Heart left ventricle (tissue), 16 donors: ENCODE measurements around the gene STK16. TPM values are rescaled to one million over a fixed set of nuclear protein-coding genes. Genes with fewer than 3 reads are reported as not detected.

Source experiments
- ATAC-seq, 4 donors: fragments of 200-7000 bp; cut with Tn5 transposase; one replicate each; pipeline ENCODE4 v1.9.1; 2020 to 2022; ENCODE audit warnings: moderate library complexity in 4 of 4, mild to moderate bottlenecking in 3 of 4, moderate number of reproducible peaks in 1 of 4
- DNase-seq, 5 donors: peaks; one replicate each; pipeline ENCODE4 v3.0.0-alpha.2; 2020
- H3K27ac ChIP-seq, 12 donors: fragments of 200-600 bp; sonication (generic) in 4 of 12; one replicate each; pipeline versions ENCODE4 v1.5.0 to v1.8.0; 2016 to 2022; ENCODE audit warnings: mild to moderate bottlenecking in 2 of 12
- H3K27me3 ChIP-seq, 9 donors: fragments of 200-600 bp; sonication (generic) in 2 of 9; one replicate each; pipeline versions ENCODE4 v1.5.1 to v1.8.0; 2016 to 2022; ENCODE audit warnings: mild to moderate bottlenecking in 3 of 9
- H3K36me3 ChIP-seq, 9 donors: fragments of 200-600 bp; sonication (generic) in 2 of 9; one replicate each; pipeline versions ENCODE4 v1.5.0 to v1.8.0; 2018 to 2022; ENCODE audit warnings: mild to moderate bottlenecking in 2 of 9
- H3K4me1 ChIP-seq, 12 donors: fragments of 200-600 bp; sonication (generic) in 4 of 12; one replicate each; pipeline versions ENCODE4 v1.5.0 to v1.8.0; 2016 to 2022; ENCODE audit warnings: mild to moderate bottlenecking in 3 of 12
- H3K4me3 ChIP-seq, 12 donors: fragments of 200-600 bp; sonication (generic) in 4 of 12; one replicate each; pipeline versions ENCODE4 v1.5.0 to v1.8.0; 2017 to 2022; ENCODE audit warnings: mild to moderate bottlenecking in 9 of 12, moderate library complexity in 4 of 12
- H3K9me3 ChIP-seq, 12 donors: fragments of 200-600 bp; sonication (generic) in 4 of 12; one replicate each; pipeline versions ENCODE4 v1.5.0 to v1.8.0; 2016 to 2022; ENCODE audit warnings: mild to moderate bottlenecking in 1 of 12
- CTCF ChIP-seq, 12 donors: fragments of 200-600 bp; sonication (generic) in 4 of 12; IDR thresholded peaks; one replicate each; pipeline versions ENCODE4 v1.5.0 to v1.8.0; 2018 to 2022; ENCODE audit warnings: antibody characterized with exemption in 12 of 12, mild to moderate bottlenecking in 5 of 12
- POLR2A ChIP-seq, 2 donors: fragments of 450-650 bp; IDR thresholded peaks; one replicate each; pipeline ENCODE4 v1.6.1; 2017; ENCODE audit warnings: antibody characterized with exemption in 2 of 2, mild to moderate bottlenecking in 2 of 2, moderate library complexity in 2 of 2
- WGBS, 4 donors: extraction: QIAGEN DNeasy Blood & Tissue Kit in 2 of 4; methylation state at CpG; one replicate each; pipeline versions ENCODE4 v1.1.5 to v1.1.7; 2013 to 2018; 5-methylcytosine and 5-hydroxymethylcytosine counted together
- intact Hi-C, 10 donors: fragments of 100-400 bp; cut with DNase I; formaldehyde crosslinking; loops; one replicate each; pipeline versions ENCODE4 v1.11.1 to v1.14.2; 2022
- polyA plus RNA-seq, 2 donors: library from polyadenylated mRNA; stranded (reverse); fragments of 200-250 nt; gene quantifications; one replicate each; pipeline ENCODE4 v1.2.3, GENCODE V29; 2013
- total RNA-seq, 9 donors: library from RNA; depleted of rRNA in 2 of 9; stranded (reverse); fragments of >200 nt in 2 of 9; fragmentation: NEBNext Ultra II Directional in 3 of 9; extraction: Animal tissue kit (Norgen Biotek cat#: 25700) in 3 of 9; gene quantifications; one replicate each; pipeline versions ENCODE4 v1.1.0 to v1.2.4, GENCODE V29; 2016 to 2023
- donor health status: ischemic (EF 13 %, LVEDD 7.1; RV severe dilation, severe dysfunction).
- donor health status: healthy with polysubstance abuse.
- donor health status: DM: no; HTN: yes; CAD: no.
- donor health status: DM: no; HTN: no; CAD: no.
- donor health status: ischemic (EF 25% LVEDD 6.9; RV normal size, moderate dysfunction).
- donor health status: ischemic (EF 25% LVEDD 5.7; RV mildly dilated, moderate dysfunction).
- donor health status: healthy.
- donor health status: DM: yes; HTN: yes; CAD: no.
- donor health status: ischemic (EF 35%, LVEDD 5.7; RV mildly dilated, moderate dysfunction).
- donor health status: nonischemic (EF 11% LVEDD 7.7; RV severe dilation, severe dysfunction).
- donor health status: DM: yes; HTN: yes; CAD: no.
- donor health status: PGD.
- donor health status: ischemic (EF 29% LVEDD 5.4; RV normal size, mild dysfunction).
- donor health status: nonischemic (EF 23%, LVEDD 6.1; RV moderate dilation, normal function).

STK16 gene
- total and polyA plus RNA-seq, 11 donors, result 13.8 to 31.6 (median 19.1) TPM

- Histone ChIP-seq H3K27me3 (no peaks in the 10 kb centered on the region), H3K9me3 (no peaks in the 10 kb centered on the region), H3K27ac (peak overlapping the region; percentile 72 to 100 (median 99)), H3K4me3 (peak overlapping the region in 10 of 12 donors; percentile 60 to 97 (median 84)), H3K36me3 (peaks cover 0 to 35% (median 34%) of the 10 kb centered on the region in 9 donors), H3K4me1 (peaks cover 7 to 50% (median 30%) of the 10 kb centered on the region in 12 donors)
- peak in 1 of 4 donors; percentile 25 for ATAC-seq
- DNase-seq, result peak in 1 of 5 donors; percentile 9
- intact Hi-C loops, result loop anchor here in 6 of 10 donors (1.0 to 5.0 kb wide), 7 partner anchors 16 to 489 kb away; partner anchors contain the start of genes CNPPD1 (in 5 of the 6), RETREG2 (in 3 of the 6), GLB1L (in 1 of the 6) and STK16 (in 1 of the 6)
- WGBS, 4 donors, result 17 to 25% (median 18%) methylated on average over 9 of the region's 9 CpGs
- TF ChIP-seq POLR2A (IDR thresholded peaks at IDR 0.05) (no peak), CTCF (IDR thresholded peaks at IDR 0.05) (no peak)
These were observed 33.4 kb downstream of the STK16 start for GRCh38 chr2:219278655-219279150.

- peak; percentile 95 to 97 (median 97) for ATAC-seq
These were observed 34.1 kb downstream of the STK16 start, which contains the start of gene DNAJB2 for GRCh38 chr2:219279151-219279915. TSS of gene DNAJB2 (plus strand) at chr2:219279366. CDS start at chr2:219279834, 468 bp downstream.

GRCh38 chr2:219279916-219280516 is 34.7 kb downstream of the STK16 start:
- Histone ChIP-seq H3K4me1 (peaks cover 7 to 39% (median 26%) of the 10 kb centered on the region in 12 donors), H3K4me3 (peak overlapping the region; percentile 60 to 97 (median 82)), H3K27me3 (no peaks in the 10 kb centered on the region), H3K9me3 (no peaks in the 10 kb centered on the region), H3K36me3 (peaks cover 0 to 48% (median 47%) of the 10 kb centered on the region in 9 donors), H3K27ac (peak overlapping the region; percentile 91 to 100 (median 99))
- no peak for ATAC-seq
- DNase-seq, result peak in 1 of 5 donors; percentile 20
- no peak for TF ChIP-seq POLR2A (IDR thresholded peaks at IDR 0.05)
- peak in 1 of 12 donors; percentile 5 for TF ChIP-seq CTCF (IDR thresholded peaks at IDR 0.05)
- intact Hi-C loops, result loop anchor here in 6 of 10 donors (1.0 to 5.0 kb wide), 8 partner anchors 14 to 487 kb away; partner anchors contain the start of genes CNPPD1 (in 5 of the 6), RETREG2 (in 3 of the 6), ABCB6 (in 1 of the 6) and GLB1L (in 1 of the 6)
- 37 to 41% (median 39%) methylated on average over 11 to 12 of the region's 12 CpGs for WGBS, 4 donors

More at GRCh38 chr2:219279151-219279915, 34.1 kb downstream of the STK16 start, which contains the start of gene DNAJB2:
- H3K4me3 ChIP-seq, result peak within 1 kb of the TSS; percentile 60 to 97 (median 82)
- 0 to 1% (median 0%) methylated on average over 21 to 65 of the region's 65 CpGs for WGBS, 4 donors
- TF ChIP-seq CTCF (IDR thresholded peaks at IDR 0.05) (peak in 6 of 12 donors; percentile 5 to 37 (median 26)), POLR2A (IDR thresholded peaks at IDR 0.05) (peak in 1 of 2 donors; percentile 95)
- H3K36me3 ChIP-seq, result peaks cover 0 to 42% (median 40%) of the 10 kb centered on the region in 9 donors
- intact Hi-C loops, result loop anchor here in 6 of 10 donors (1.0 to 5.0 kb wide), 7 partner anchors 15 to 488 kb away; partner anchors contain the start of genes CNPPD1 (in 5 of the 6), RETREG2 (in 3 of the 6), GLB1L (in 1 of the 6) and STK16 (in 1 of the 6)
- peaks cover 7 to 43% (median 26%) of the 10 kb centered on the region in 12 donors for H3K4me1 ChIP-seq
- DNase-seq, result peak; percentile 99 to 100 (median 99)
- no peaks in the 10 kb centered on the region for H3K9me3 ChIP-seq
- peak within 1 kb of the TSS; percentile 91 to 100 (median 99) for H3K27ac ChIP-seq
- H3K27me3 ChIP-seq, result no peaks in the 10 kb centered on the region
